Progenitor cell of endocrine pancreas (in vitro differentiated cells): Measurements from ENCODE around the gene TAS1R2. TPM values are rescaled to one million over a fixed set of nuclear protein-coding genes. Genes with fewer than 3 reads are reported as not detected.
"Not testable (repeated sequence)": the region's sequence is repeated elsewhere in the genome, so short reads cannot be mapped to it uniquely, and the experiment has no call there.

ENCODE experiments used
- DNase-seq: peaks from one replicate; pipeline ENCODE4 v3.0.0; 2021; ENCODE audit warnings: low spot score; ENCODE audit not compliant: unreplicated experiment
- H3K27ac Mint-ChIP-seq: 2 replicates; pipeline ENCODE4 v1.8.0; 2021; ENCODE audit warnings: mild to moderate bottlenecking, moderate library complexity, mixed read lengths
- H3K27me3 Mint-ChIP-seq: 2 replicates; pipeline ENCODE4 v1.8.0; 2021; ENCODE audit warnings: mixed read lengths
- H3K36me3 Mint-ChIP-seq: 2 replicates; pipeline ENCODE4 v1.8.0; 2022; ENCODE audit warnings: mixed read lengths; ENCODE audit not compliant: insufficient read depth
- H3K4me1 Mint-ChIP-seq: 2 replicates; pipeline ENCODE4 v1.8.0; 2021; ENCODE audit warnings: low read depth, mixed read lengths
- H3K4me3 Mint-ChIP-seq: 2 replicates; pipeline ENCODE4 v1.8.0; 2021; ENCODE audit warnings: low read depth, mild to moderate bottlenecking, moderate library complexity, mixed read lengths
- H3K9me3 Mint-ChIP-seq: 2 replicates; pipeline ENCODE4 v1.8.0; 2021; ENCODE audit warnings: low read depth, mixed read lengths
- CTCF ChIP-seq: fragments of 200-600 bp; sonication (generic); IDR thresholded peaks from one replicate; pipeline ENCODE4 v1.5.0; 2021; ENCODE audit warnings: antibody characterized with exemption, mild to moderate bottlenecking; ENCODE audit not compliant: unreplicated experiment
- total RNA-seq: library from RNA; stranded (reverse); gene quantifications from 2 replicates; pipeline ENCODE4 v1.2.1, GENCODE V29; 2021

The TAS1R2 gene
- total RNA-seq, 1 donor from 2014 or later = not detected

- H3K4me3 Mint-ChIP-seq = no peak overlapping the region
- no peaks in the 10 kb centered on the region for H3K9me3 Mint-ChIP-seq
- TF ChIP-seq CTCF = no peak
- no peaks in the 10 kb centered on the region for H3K4me1 Mint-ChIP-seq
- H3K27me3 Mint-ChIP-seq = no peaks in the 10 kb centered on the region
- no peak for DNase-seq
- peaks cover 3% of the 10 kb centered on the region for H3K36me3 Mint-ChIP-seq
- no peak overlapping the region for H3K27ac Mint-ChIP-seq
These were observed 14.6 kb upstream of the TAS1R2 start for GRCh38 chr1:18874036-18874435.

GRCh38 chr1:18872071-18872611 lies 12.7 kb upstream of the TAS1R2 start:
- no peak for DNase-seq
- Mint-ChIP-seq H3K27ac (no peak overlapping the region), H3K4me3 (no peak overlapping the region), H3K9me3 (no peaks in the 10 kb centered on the region), H3K4me1 (no peaks in the 10 kb centered on the region), H3K36me3 (peaks cover 2% of the 10 kb centered on the region), H3K27me3 (peaks cover 3% of the 10 kb centered on the region)
- TF ChIP-seq CTCF = no peak

- Mint-ChIP-seq H3K36me3 (peaks cover 2% of the 10 kb centered on the region), H3K27me3 (peaks cover 8% of the 10 kb centered on the region)
These were observed 12.1 kb upstream of the TAS1R2 start for GRCh38 chr1:18871401-18872070.

GRCh38 chr1:18870957-18871356 lies 11.5 kb upstream of the TAS1R2 start:
- TF ChIP-seq CTCF = no peak

More at GRCh38 chr1:18871401-18872070, 12.1 kb upstream of the TAS1R2 start:
- Mint-ChIP-seq H3K4me3 (no peak overlapping the region), H3K9me3 (no peaks in the 10 kb centered on the region), H3K4me1 (no peaks in the 10 kb centered on the region), H3K27ac (no peak overlapping the region)
- no peak for TF ChIP-seq CTCF
- DNase-seq = no peak

GRCh38 chr1:18870595-18870865 lies 11.1 kb upstream of the TAS1R2 start:
- peaks cover 15% of the 10 kb centered on the region for H3K27me3 Mint-ChIP-seq
- H3K4me3 Mint-ChIP-seq, DNase-seq, H3K4me1 Mint-ChIP-seq, H3K9me3 Mint-ChIP-seq, H3K36me3 Mint-ChIP-seq, H3K27ac Mint-ChIP-seq: not testable (repeated sequence)

More at GRCh38 chr1:18870957-18871356, 11.5 kb upstream of the TAS1R2 start:
- Mint-ChIP-seq H3K27me3 (peaks cover 12% of the 10 kb centered on the region), H3K4me1 (no peaks in the 10 kb centered on the region), H3K4me3 (no peak overlapping the region), H3K9me3 (no peaks in the 10 kb centered on the region), H3K36me3 (peaks cover 2% of the 10 kb centered on the region), H3K27ac (no peak overlapping the region)
- DNase-seq = no peak
